Stimulated activated CD8-positive, alpha-beta memory T cell treated with anti-CD3 and anti-CD28 coated beads, Interleukin-4, amount 100 ng/mL, for 24 hours (primary cell): ENCODE results near the gene PANX3.
"Not testable (repeated sequence)": the region's sequence is repeated elsewhere in the genome, so short reads cannot be mapped to it uniquely, and the experiment has no call there.

Experiments used
- DNase-seq: peaks from one replicate; pipeline ENCODE4 v3.0.0-alpha.2; 2020; ENCODE audit warnings: low read depth

Gene PANX3, protein sequence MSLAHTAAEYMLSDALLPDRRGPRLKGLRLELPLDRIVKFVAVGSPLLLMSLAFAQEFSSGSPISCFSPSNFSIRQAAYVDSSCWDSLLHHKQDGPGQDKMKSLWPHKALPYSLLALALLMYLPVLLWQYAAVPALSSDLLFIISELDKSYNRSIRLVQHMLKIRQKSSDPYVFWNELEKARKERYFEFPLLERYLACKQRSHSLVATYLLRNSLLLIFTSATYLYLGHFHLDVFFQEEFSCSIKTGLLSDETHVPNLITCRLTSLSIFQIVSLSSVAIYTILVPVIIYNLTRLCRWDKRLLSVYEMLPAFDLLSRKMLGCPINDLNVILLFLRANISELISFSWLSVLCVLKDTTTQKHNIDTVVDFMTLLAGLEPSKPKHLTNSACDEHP

DNA sequence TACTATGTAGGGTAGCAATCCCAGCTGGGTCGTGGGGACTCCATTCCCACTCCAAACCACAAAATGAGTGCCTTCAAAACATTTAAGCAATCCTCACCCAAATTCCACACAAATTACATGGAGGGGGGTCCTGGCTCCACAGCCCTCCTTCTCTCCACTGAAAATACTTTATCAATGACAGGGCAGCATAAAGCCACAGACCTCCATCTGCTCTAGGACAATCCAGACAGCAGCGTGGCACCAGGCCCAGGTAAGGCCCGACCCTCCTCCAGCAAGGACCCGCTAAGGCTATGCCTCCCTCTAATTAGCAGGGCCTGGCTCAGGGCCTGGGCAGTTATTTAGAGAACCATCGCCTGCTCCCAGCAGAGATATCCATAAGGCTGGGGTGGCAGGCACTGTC is at the start of gene PANX3:
TSS of gene PANX3 (plus strand) at position 365 of the 400 bp plus-strand sequence. CDS start 129 bp downstream, outside the sequence.
- no peak for DNase-seq

DNA sequence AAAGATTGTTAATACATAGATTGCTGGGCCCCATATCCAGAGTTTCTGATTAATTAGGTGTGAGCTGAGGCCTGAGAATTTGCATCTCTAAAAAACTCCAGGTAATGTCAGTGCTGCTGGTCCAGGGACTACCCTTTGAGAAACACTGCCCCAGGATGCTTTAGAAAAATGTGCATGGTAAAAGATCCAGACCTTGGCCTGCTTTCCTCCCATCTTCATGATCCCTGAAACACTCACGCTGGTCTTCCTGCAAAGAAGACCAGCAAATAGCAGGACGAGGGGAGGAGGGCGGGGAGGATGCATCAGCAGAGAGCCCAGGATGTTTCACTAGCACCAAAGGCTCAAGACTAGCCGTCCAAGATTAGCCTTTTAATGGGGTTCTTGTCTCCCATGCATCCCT is 41.5 kb upstream of the PANX3 start, which contains the start of gene OR8A1:
TSS of gene OR8A1 (plus strand) at position 301 of the 400 bp plus-strand sequence. CDS start 123 bp downstream, outside the sequence.
- DNase-seq = no peak

DNA sequence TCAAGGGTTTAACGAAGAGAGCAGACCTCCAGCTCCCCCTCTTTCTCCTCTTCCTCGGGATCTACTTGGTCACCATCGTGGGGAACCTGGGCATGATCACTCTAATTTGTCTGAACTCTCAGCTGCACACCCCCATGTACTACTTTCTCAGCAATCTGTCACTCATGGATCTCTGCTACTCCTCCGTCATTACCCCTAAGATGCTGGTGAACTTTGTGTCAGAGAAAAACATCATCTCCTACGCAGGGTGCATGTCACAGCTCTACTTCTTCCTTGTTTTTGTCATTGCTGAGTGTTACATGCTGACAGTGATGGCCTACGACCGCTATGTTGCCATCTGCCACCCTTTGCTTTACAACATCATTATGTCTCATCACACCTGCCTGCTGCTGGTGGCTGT is 41.1 kb upstream of the PANX3 start:
- DNase-seq = no peak

DNA sequence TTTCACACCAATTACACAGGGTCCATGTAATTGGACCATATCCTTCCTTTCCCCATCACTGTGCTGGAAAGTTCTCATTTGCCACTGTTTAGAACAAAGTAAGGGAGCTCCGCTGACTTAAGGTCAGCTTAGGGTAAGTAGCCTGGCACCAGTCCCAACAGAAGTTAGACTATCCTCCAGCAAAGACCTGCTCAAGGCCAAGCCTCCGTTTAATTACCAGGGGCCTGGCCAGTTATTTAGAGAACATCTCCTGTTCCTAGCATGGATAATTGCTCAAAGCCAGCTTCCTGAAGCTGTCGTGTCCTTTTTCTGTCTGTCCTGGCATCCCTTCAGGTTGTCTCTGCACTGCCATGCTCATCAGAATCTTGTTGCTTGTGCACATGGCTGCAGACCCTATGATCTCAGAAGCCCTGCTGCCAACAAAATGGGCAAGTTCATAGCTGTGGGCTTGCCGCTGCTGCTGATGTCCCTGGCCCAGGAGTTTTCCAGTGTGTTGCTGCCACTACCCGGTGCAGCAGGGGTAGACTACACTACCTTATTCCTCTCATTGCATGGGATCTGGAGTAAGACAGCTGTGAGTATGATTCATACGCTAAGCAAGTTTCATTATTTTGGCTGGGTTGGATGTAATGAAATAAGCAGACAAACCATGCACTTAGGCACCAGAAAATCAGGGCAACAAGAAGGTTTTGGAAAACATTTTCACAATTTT is 33.4 kb upstream of the PANX3 start:
- no peak for DNase-seq

DNA sequence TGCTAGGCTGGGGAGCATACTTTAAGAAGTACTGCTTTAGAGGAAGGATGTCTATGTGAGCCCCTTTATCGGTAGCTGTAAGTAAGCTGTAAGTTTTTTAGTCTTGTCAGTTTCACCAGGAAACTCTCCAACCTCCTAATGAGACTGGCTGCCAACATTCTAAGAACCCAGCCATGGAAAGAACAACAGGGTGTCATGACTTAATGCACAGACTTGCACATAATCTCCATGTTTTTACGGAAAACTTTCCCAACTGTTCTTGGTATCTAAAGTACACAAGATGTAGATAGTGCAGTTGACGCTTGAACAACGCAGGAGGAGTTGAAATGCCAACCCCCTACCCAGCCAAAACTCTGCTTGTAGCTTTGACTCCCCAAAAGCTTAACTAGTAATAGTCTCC is 32.5 kb upstream of the PANX3 start:
- DNase-seq = no peak

DNA sequence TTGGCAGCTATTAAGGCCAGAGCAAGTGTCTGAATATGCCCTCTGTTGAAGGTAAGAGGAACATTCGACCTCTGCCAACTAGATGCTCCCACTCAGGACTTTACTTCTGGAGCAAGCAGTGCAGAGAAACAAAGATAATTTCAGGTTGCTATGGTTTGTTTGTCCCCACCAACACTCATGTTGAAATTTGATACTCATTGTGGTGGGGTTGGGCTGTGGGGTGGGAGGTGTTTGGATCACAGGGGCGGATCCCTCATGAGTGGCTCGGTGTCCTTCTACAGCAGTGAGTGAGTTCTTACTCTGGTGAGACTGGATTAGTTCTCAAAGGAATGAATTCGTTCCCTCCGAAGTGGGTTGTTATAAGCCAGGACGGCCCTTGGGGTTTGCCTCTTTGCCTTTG is 29.4 kb upstream of the PANX3 start:
- no peak for DNase-seq

DNA sequence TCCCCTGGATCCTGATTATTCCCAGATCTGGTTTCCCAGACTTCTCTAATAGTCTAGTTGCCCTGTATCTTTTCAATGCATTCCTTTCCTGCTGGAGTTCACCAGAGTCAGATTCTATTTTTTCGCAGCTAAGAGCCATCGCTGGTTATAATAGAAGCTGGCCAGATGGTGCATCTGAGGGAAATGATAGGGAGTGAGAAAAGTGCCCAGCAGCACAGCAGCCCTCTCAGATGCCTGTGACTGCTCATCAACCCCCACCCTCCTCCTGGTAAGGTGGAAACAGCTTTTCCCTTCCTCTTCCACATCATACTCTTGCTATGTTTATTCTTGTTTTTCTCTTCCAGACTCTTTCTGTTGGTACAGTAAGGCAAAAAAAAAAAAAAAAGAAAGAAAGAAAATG is 28.7 kb upstream of the PANX3 start:
- DNase-seq = no peak

DNA sequence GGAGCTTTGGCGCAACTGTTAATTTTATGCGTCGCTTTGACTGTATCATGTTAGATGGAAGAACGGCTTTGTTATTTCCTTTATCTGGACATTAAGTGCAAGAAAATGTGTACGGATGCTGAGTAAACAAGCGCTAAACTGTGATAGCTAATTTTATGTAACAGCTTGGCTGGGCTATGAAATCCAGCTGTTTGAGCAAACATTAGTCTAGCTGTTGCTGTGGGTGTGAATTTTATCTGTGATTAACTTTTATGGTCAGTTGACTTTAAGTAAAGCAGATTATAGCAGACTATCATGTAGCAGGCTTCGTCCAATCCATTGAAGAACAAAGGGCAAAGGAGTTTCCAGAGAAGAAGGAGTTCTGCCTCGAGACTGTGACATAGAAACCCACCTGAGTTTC is 27.4 kb upstream of the PANX3 start:
- DNase-seq = no peak

DNA sequence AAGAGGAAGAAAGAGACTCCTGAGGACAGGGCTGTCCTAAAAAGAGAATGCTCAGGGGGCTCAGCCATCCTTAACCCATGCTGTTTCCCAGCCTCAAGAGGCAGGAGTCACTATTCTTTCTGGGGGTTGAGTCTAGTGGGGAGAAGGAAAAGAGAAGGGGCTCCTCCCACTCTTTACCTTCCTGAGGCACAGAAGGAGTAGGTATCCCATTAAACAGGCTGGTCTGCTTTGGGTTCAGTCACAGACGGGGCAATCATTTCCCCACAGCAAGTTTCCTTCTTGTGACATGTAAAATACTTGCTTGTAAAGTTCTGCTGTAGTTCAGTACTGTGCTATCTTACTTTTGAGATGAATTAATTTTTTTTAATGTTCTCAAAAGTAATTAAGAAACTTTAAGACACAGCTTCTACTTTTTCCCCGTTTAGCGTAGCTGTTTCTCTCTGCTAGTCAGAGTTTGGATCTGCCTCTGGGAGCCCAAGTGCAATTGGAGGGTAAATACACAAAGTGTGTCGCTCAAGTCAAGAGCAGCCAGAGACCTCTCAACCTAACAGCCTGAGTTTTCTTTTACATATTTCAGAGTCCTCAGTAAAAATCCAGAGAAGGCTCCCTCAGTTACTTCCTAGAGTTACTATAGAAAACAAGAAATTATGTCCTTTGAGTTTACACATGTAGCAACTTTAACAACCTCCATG is 26.4 kb upstream of the PANX3 start:
- DNase-seq = no peak

DNA sequence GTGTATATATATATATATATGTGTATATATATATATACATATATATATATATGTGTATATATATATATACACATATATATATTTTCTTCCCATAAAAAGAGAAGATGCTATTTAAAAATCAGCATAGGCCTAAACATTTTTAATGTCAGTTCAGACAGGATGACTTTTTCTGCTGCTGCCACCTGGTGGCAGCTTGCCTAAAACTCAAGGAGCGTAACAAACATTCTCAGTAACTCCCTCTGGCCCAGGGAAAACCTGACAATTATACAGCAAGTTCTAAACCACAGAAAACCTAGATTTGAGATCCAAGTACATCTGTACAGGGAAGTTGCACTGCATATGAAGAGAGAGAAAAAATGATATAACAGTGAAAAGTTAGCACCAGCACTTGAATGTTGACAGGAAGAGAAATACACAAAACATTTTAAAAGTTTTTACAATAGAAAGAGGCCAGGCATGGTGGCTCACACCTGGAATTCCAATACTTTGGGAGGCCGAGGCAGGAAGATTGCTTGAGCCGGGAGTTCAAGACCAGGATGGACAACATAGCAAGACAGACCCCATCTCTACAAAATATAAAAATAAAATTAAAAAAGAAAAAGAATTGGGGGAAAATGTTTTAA is 24.9 kb upstream of the PANX3 start:
- DNase-seq = peak; percentile 24

DNA sequence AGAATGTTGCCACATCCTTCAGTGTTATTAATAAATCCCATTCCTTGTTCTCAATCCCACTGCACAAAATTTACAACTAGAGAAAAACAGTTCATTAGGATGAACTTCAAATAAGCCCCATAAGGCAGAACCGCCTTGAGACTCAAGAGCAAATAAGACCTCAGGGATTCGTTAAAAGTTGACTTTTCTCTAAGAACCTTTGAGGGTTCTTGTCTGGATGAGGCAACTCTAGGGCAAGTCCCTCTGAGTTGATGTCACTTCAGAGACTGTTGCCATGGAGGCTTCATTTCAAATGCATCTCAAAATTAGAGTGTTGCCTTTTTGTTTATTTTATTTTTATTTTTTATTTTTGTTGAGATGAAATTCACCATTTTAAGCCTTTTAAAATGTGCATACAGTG is 19.8 kb upstream of the PANX3 start:
- no peak for DNase-seq

DNA sequence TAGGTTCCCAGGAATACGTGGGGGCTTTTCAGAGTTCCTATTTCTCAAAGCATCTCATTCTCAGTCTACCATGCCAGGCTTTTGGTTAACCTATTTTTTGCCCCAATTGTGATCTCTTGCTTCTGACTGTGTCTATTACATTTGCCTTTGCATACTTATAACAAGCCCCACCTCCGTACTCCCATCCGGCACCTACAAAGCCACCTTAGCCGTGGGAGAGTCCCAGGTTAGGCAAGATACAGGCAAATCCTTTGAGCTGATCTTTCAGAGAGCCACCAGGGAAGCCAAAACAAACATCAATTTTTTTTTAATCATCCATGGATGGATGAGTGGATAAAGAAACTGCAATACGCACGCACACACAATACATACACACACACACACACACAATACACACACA is 18.6 kb upstream of the PANX3 start:
- no peak for DNase-seq

DNA sequence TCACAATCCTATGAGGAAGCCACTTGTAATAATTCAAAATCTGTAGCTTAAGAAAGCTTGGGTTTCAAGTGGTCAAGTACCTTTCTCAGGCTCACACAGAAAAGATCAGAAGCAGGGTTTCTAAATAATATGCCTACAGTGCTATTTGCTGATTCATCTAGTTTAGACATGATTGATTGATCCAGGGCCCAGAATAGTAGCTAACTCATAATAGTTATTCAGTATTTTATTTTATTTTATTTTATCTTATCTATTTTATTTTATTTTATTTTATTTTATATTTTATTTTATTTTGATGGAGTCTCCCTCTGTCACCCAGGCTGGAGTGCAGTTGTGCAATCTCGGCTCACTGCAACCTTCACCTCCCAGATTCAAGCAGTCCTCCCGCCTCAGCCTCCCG is 15.9 kb upstream of the PANX3 start:
- DNase-seq = no peak

DNA sequence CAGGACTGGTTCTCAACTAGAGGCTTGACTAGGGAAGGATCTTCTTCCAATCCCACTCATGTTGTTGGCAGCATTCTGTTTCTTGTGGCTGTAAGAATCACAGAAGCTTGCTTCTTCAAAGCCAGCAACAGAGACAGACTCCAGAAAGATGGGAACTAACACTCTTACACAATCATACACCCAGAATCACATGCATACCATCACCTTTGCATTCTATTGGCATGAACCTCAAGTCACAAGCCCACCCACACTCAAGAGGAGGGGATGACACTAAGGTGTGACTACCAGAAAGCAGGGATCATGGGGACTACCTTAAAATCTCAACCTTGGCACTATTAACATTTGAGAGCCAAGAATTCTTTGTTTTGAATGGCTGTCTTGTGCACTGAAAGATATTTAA is 13.6 kb upstream of the PANX3 start:
- DNase-seq = no peak

DNA sequence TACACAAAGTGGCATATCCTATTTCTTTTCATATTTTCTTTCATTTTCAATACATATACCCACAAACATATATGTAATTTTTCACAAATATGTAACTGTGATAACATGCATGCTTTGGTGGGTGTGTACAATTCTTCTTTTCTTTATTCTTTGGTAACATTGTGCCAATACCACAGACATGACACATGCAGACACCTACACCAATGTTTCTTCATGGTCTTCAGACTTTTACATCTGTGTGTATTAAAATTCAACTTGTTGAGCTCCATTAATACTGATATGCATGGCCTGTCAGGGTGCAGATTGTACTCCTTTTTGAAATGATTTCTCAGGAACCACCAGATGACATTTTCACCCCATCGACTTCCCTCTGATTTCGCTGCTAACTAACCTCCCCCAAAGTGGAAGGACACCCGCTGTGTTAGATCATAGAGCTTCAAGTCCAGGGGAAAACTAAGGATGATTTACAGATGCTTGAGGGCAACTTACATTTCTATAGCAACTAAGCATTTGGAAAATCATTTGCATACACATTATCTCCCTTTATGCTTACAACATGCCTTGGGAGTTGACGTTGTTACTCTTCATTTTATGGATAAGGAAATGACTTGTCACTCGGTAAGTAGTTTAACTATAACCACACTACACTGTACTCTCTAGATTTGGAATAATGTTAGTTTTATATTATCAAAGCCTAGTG is 10.5 kb upstream of the PANX3 start:
- no peak for DNase-seq

DNA sequence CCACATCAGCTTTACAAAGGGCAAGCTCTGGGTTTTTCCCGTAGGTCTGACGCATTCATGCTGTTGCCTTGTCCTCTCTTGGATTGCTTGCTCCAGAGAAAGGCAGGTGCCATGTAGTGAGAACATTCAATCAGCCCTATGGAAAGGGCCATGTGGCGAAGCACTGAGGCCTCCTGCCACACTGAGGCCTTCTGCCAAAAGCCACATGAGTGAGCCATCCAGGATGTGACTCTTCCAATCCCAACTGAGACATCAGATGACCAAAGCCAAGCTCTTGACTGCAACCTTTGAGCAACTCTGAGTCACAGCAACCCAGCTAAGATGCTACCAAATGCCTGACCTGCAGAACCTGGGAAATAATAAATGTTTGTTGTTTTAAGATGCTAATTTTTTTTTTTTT is 9.0 kb upstream of the PANX3 start:
- DNase-seq = no peak

DNA sequence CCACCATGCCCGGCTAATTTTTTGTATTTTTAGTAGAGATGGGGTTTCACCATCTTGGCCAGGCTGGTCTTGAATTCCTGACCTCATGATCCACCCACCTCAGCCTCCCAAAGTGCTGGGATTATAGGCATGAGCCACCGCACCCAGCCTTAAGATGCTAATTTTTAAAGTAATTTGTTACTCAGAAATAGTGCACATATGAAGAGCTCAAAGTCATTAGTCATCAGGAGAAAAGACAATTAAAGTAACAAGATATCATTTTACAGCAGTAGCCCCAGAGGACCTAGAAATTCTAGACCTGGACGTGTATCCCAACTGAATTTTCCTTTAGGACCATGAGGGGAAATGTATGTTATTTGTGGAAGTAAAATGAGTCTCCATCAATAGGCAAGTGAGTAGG is 8.5 kb upstream of the PANX3 start:
- not testable (repeated sequence) for DNase-seq

DNA sequence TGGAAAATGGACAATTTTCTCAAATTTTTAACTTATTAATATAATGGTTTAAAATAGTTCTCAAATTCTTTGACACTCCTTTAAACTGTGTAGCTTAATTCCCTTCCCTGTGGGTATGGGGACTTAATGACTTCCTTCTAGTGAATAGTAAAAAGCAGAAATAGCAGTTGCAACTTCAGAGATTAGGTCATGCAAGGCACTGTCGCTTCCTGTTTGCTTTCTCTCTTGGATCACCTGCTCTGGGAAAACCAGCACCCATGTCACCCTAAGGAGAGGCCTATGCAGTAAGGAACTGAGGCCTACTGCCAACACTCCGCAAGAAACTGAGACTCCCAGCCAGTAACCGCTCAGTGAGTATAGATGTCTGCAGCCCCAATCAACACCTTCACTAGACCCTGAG is 5.5 kb upstream of the PANX3 start:
- DNase-seq = no peak

DNA sequence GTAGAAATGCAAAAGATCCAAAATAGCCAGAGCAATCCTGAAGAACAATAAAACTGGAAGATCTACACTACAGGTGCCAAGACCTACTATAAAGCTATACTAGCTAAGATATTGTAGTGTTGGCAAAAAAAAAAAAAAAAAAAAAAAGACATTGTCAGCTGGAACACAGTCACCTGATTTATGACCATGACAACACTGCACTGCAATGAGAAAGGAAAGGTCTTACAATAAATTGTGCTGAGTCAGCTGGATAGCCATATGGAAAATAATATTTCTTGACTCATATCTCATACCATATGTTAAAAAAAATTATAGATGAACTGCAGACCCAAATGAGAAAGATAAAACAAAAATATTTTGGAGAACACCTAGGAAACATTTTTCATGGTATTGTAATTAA is 3.1 kb upstream of the PANX3 start:
- DNase-seq = no peak

DNA sequence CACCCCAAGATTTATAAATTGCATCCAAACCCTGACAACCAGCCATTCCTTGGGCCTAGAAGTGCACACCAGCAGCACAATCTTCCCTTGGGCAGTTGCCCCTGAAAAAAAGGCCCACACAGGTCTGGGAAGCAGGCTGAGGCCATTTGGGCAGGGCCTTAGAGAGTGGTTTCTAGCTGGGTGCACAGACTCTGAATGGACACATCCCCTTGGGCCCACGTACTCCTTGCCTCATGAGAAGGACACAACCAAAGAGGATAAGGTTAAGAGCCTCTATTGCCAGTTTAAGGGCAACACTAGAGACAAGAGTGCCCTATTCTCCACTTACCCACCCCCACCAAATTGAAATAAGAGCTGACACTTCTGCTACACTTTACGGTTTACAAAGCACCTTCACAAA is 933 bp upstream of the PANX3 start:
- DNase-seq = no peak

DNA sequence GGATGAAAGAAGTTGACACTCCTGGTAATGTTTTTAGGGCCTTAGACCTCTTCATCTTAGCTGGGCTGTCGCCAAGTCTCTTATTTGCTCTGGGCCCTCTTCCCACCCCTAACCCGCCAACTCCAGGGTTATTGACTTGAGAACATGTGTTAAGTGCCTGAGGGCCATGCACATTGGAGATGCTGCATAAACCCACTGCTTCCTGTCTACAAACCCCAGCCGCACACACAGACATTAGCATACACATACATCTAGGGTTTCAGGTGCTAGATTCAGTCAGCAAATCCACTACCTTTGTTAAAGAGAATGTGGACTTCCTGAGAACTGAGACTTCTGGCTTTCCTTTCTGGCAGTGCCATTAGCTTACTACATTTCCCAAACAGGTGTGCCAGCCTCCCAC is 817 bp downstream of the PANX3 start:
- no peak for DNase-seq
